Measurements from ENCODE around the gene PCYT1B. TPM values are rescaled to one million over a fixed set of nuclear protein-coding genes. Genes with fewer than 3 reads are reported as not detected.

PCYT1B gene
- polyA plus RNA-seq, 3 donors: 0.15 TPM; not detected in 2

DNA sequence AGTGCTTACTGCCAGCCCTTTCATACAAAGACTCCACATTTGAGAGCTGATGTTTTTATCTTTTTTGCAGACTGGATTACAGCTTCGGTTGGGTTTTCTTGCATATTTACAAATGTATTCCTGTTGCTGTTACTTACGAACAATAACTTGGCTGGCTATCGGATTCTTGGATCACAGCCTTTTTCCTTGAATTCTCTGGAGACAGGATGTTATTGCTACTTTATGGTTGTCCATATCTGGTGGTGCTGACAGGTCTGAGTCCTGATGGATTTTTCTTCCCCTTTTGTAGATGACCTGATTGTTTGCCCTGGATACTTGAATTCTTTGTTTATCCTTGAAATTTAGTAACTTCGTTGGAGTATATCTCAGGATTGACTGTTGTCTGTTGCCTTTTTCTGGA lies 104.4 kb downstream of the PCYT1B start:
- Histone ChIP-seq H3K27me3 (ENCODE audit: control insufficient read depth in 2 of 2, insufficient read depth in 2 of 2, low read length in 2 of 2) (no peaks in the 10 kb centered on the region), H3K4me2 (replicated peaks; ENCODE audit: extremely low read depth, low read length, poor library complexity, severe bottlenecking) (no peak overlapping the region), H3K9ac (ENCODE audit: insufficient read depth, low read length, poor library complexity, severe bottlenecking) (no peak overlapping the region), H3K27ac (ENCODE audit: low read depth in 1 of 2, low read length in 2 of 2) (no peak overlapping the region), H3K4me1 (ENCODE audit: control insufficient read depth in 1 of 2, insufficient read depth in 2 of 2, low read length in 2 of 2) (no peaks in the 10 kb centered on the region), H3K9me3 (replicated peaks in 1 of 2; ENCODE audit: control insufficient read depth in 1 of 2, insufficient read depth in 1 of 2, low read length in 2 of 2) (no peaks in the 10 kb centered on the region), H3K79me2 (ENCODE audit: insufficient read depth, low read length) (no peaks in the 10 kb centered on the region), H4K20me1 (ENCODE audit: insufficient read depth, low read length) (no peaks in the 10 kb centered on the region), H3K36me3 (replicated peaks in 1 of 2; ENCODE audit: control insufficient read depth in 1 of 2, insufficient read depth in 2 of 2, low read length in 2 of 2) (peaks cover 4 to 16% of the 10 kb centered on the region in 2 donors), H3K4me3 (replicated peaks in 1 of 3; ENCODE audit: low read depth in 2 of 3, low read length in 3 of 3) (no peak overlapping the region), H2AFZ (ENCODE audit: insufficient read depth, low read depth, low read length, poor library complexity, severe bottlenecking) (no peak overlapping the region)
- H3K27ac Mint-ChIP-seq: no peak overlapping the region
- no CpG with 5 or more reads among the region's 4 CpGs for WGBS (ENCODE audit: insufficient coverage)
- no peaks in the 10 kb centered on the region for H3K4me1 Mint-ChIP-seq
- no peak for DNase-seq
- H3K36me3 Mint-ChIP-seq: peaks cover 15 to 33% of the 10 kb centered on the region in 2 donors
- peaks cover 0 to 2% (median 0%) of the 10 kb centered on the region in 7 donors for H3K9me3 Mint-ChIP-seq
- TF ChIP-seq, protein P1, sequence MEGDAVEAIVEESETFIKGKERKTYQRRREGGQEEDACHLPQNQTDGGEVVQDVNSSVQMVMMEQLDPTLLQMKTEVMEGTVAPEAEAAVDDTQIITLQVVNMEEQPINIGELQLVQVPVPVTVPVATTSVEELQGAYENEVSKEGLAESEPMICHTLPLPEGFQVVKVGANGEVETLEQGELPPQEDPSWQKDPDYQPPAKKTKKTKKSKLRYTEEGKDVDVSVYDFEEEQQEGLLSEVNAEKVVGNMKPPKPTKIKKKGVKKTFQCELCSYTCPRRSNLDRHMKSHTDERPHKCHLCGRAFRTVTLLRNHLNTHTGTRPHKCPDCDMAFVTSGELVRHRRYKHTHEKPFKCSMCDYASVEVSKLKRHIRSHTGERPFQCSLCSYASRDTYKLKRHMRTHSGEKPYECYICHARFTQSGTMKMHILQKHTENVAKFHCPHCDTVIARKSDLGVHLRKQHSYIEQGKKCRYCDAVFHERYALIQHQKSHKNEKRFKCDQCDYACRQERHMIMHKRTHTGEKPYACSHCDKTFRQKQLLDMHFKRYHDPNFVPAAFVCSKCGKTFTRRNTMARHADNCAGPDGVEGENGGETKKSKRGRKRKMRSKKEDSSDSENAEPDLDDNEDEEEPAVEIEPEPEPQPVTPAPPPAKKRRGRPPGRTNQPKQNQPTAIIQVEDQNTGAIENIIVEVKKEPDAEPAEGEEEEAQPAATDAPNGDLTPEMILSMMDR (IDR thresholded peaks at IDR 0.05): no peak
- intact Hi-C loops (cut with micrococcal nuclease): no loop called here
- H3K4me3 Mint-ChIP-seq: no peak overlapping the region
- H3K27me3 Mint-ChIP-seq (ENCODE audit: low read depth in 3 of 3): peaks cover 0 to 4% (median 0%) of the 10 kb centered on the region in 3 donors

DNA sequence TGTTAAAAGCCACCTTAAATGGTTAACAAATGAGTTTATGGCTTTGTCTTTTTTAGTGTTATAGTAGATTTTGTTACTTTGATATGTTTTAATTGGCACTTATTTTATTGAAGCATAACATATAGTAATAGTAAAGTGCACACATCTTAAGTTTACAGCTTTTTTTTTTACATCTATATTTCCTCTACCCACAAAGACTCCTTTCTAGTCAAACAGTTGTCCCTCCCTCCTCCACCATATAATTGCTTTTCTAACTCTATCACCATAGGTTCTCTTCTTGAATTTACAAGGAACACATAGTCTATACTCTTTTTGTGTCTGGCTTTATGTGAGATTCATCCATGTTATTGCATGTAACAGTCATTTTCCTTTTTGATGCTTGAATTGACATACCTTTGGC lies 110.6 kb downstream of the PCYT1B start:
- no peaks in the 10 kb centered on the region for H3K4me1 ChIP-seq (ENCODE audit: control insufficient read depth in 1 of 2, insufficient read depth in 2 of 2, low read length in 2 of 2)
- H3K9ac ChIP-seq (ENCODE audit: insufficient read depth, low read length, poor library complexity, severe bottlenecking): no peak overlapping the region
- H3K27me3 Mint-ChIP-seq (ENCODE audit: low read depth in 3 of 3): peaks cover 0 to 12% (median 2%) of the 10 kb centered on the region in 3 donors
- peaks cover 35 to 44% of the 10 kb centered on the region in 2 donors for H3K36me3 Mint-ChIP-seq
- H3K27ac ChIP-seq (ENCODE audit: low read depth in 1 of 2, low read length in 2 of 2): no peak overlapping the region
- no peaks in the 10 kb centered on the region for H3K9me3 ChIP-seq (replicated peaks in 1 of 2; ENCODE audit: control insufficient read depth in 1 of 2, insufficient read depth in 1 of 2, low read length in 2 of 2)
- H3K27ac Mint-ChIP-seq: no peak overlapping the region
- no peak overlapping the region for H3K4me3 ChIP-seq (replicated peaks in 1 of 3; ENCODE audit: low read depth in 2 of 3, low read length in 3 of 3)
- H3K27me3 ChIP-seq (ENCODE audit: control insufficient read depth in 2 of 2, insufficient read depth in 2 of 2, low read length in 2 of 2): no peaks in the 10 kb centered on the region
- H4K20me1 ChIP-seq (ENCODE audit: insufficient read depth, low read length): no peaks in the 10 kb centered on the region
- intact Hi-C loops (cut with micrococcal nuclease): no loop called here
- no peaks in the 10 kb centered on the region for H3K4me1 Mint-ChIP-seq
- TF ChIP-seq, protein P1 (IDR thresholded peaks at IDR 0.05): no peak
- no peak overlapping the region for H2AFZ ChIP-seq (ENCODE audit: insufficient read depth, low read depth, low read length, poor library complexity, severe bottlenecking)
- H3K4me2 ChIP-seq (replicated peaks; ENCODE audit: extremely low read depth, low read length, poor library complexity, severe bottlenecking): no peak overlapping the region
- DNase-seq: no peak
- H3K9me3 Mint-ChIP-seq: peaks cover 0 to 2% (median 0%) of the 10 kb centered on the region in 7 donors
- H3K4me3 Mint-ChIP-seq: no peak overlapping the region
- H3K79me2 ChIP-seq (ENCODE audit: insufficient read depth, low read length): no peaks in the 10 kb centered on the region
- H3K36me3 ChIP-seq (replicated peaks in 1 of 2; ENCODE audit: control insufficient read depth in 1 of 2, insufficient read depth in 2 of 2, low read length in 2 of 2): peaks cover 20 to 45% of the 10 kb centered on the region in 2 donors

Measured in CD14-positive monocyte (primary cell).